SH-SY5Y (cell line): ENCODE data around the gene ART4.

Experiments used
- GATA2 ChIP-seq: IDR thresholded peaks from 2 replicates; pipeline ENCODE4 v1.6.1; 2011; ENCODE audit warnings: mild to moderate bottlenecking, low read depth, low read length
- GATA3 ChIP-seq: IDR thresholded peaks from 2 replicates; pipeline ENCODE4 v1.6.1; 2011; ENCODE audit warnings: low read depth, mild to moderate bottlenecking, low read length, moderate library complexity

- TF ChIP-seq GATA2: no peak
- no peak for TF ChIP-seq GATA3
Measured at GRCh38 chr12:14824012-14824634, 19.2 kb downstream of the ART4 start.
